ENCODE results near the gene HMCN1.

The HMCN1 gene

GRCh38 chr1:185733818-185734735, at the start of gene HMCN1:
TSS of gene HMCN1 (plus strand) at chr1:185734391. CDS start at chr1:185734780, 389 bp downstream.
- DNase-seq = no peak

- DNase-seq = no peak
These were observed 47.1 kb upstream of the HMCN1 start for GRCh38 chr1:185686821-185687778.

- no peak for DNase-seq
These were observed 43.7 kb upstream of the HMCN1 start for GRCh38 chr1:185690527-185690926.

- DNase-seq = no peak
These were observed 40.5 kb upstream of the HMCN1 start for GRCh38 chr1:185693654-185694053.

- peak; percentile 56 for DNase-seq
These were observed 40.1 kb upstream of the HMCN1 start for GRCh38 chr1:185694081-185694480.

- DNase-seq = no peak
These were observed 38.9 kb upstream of the HMCN1 start for GRCh38 chr1:185695299-185695698.

- DNase-seq = no peak
These were observed 37.6 kb upstream of the HMCN1 start for GRCh38 chr1:185696422-185697150.

- DNase-seq = no peak
These were observed 34.3 kb upstream of the HMCN1 start for GRCh38 chr1:185699874-185700273.

GRCh38 chr1:185701650-185702049, 32.5 kb upstream of the HMCN1 start:
- no peak for DNase-seq

GRCh38 chr1:185704181-185704580, 30.0 kb upstream of the HMCN1 start:
- DNase-seq = no peak

- no peak for DNase-seq
These were observed 18.1 kb upstream of the HMCN1 start for GRCh38 chr1:185716095-185716494.

- no peak for DNase-seq
These were observed 15.2 kb upstream of the HMCN1 start for GRCh38 chr1:185719021-185719420.

GRCh38 chr1:185720633-185721272, 13.4 kb upstream of the HMCN1 start:
- DNase-seq = no peak

GRCh38 chr1:185721553-185721952, 12.6 kb upstream of the HMCN1 start:
- no peak for DNase-seq

GRCh38 chr1:185722098-185722497, 12.1 kb upstream of the HMCN1 start:
- DNase-seq = no peak

GRCh38 chr1:185727726-185728125, 6.5 kb upstream of the HMCN1 start:
- DNase-seq = no peak

GRCh38 chr1:185731446-185731845, 2.7 kb upstream of the HMCN1 start:
- no peak for DNase-seq

- DNase-seq = no peak
These were observed 1.2 kb upstream of the HMCN1 start for GRCh38 chr1:185732951-185733350.

GRCh38 chr1:185734929-185735700, 924 bp downstream of the HMCN1 start:
- no peak for DNase-seq

GRCh38 chr1:185735701-185736064, 1.5 kb downstream of the HMCN1 start:
- no peak for DNase-seq

- no peak for DNase-seq
These were observed 5.8 kb downstream of the HMCN1 start for GRCh38 chr1:185739967-185740366.

GRCh38 chr1:185741551-185741950, 7.4 kb downstream of the HMCN1 start:
- DNase-seq = no peak
